Progenitor cell of endocrine pancreas (in vitro differentiated cells): ENCODE results near the gene RGSL1. TPM values are rescaled to one million over a fixed set of nuclear protein-coding genes. Genes with fewer than 3 reads are reported as not detected.

Source experiments
- DNase-seq: peaks from one replicate; pipeline ENCODE4 v3.0.0; 2021; ENCODE audit warnings: low spot score; ENCODE audit not compliant: unreplicated experiment
- H3K27ac Mint-ChIP-seq: 2 replicates; pipeline ENCODE4 v1.8.0; 2021; ENCODE audit warnings: mild to moderate bottlenecking, moderate library complexity, mixed read lengths
- H3K27me3 Mint-ChIP-seq: 2 replicates; pipeline ENCODE4 v1.8.0; 2021; ENCODE audit warnings: mixed read lengths
- H3K36me3 Mint-ChIP-seq: 2 replicates; pipeline ENCODE4 v1.8.0; 2022; ENCODE audit warnings: mixed read lengths; ENCODE audit not compliant: insufficient read depth
- H3K4me1 Mint-ChIP-seq: 2 replicates; pipeline ENCODE4 v1.8.0; 2021; ENCODE audit warnings: low read depth, mixed read lengths
- H3K4me3 Mint-ChIP-seq: 2 replicates; pipeline ENCODE4 v1.8.0; 2021; ENCODE audit warnings: low read depth, mild to moderate bottlenecking, moderate library complexity, mixed read lengths
- H3K9me3 Mint-ChIP-seq: 2 replicates; pipeline ENCODE4 v1.8.0; 2021; ENCODE audit warnings: low read depth, mixed read lengths
- total RNA-seq: library from RNA; stranded (reverse); gene quantifications from 2 replicates; pipeline ENCODE4 v1.2.1, GENCODE V29; 2021
- TF ChIP-seq, protein P1 (sequence below): fragments of 200-600 bp; sonication (generic); IDR thresholded peaks from one replicate; pipeline ENCODE4 v1.5.0; 2021; ENCODE audit warnings: antibody characterized with exemption, mild to moderate bottlenecking; ENCODE audit not compliant: unreplicated experiment

The RGSL1 gene
- total RNA-seq, 1 donor from 2014 or later, result not detected

DNA sequence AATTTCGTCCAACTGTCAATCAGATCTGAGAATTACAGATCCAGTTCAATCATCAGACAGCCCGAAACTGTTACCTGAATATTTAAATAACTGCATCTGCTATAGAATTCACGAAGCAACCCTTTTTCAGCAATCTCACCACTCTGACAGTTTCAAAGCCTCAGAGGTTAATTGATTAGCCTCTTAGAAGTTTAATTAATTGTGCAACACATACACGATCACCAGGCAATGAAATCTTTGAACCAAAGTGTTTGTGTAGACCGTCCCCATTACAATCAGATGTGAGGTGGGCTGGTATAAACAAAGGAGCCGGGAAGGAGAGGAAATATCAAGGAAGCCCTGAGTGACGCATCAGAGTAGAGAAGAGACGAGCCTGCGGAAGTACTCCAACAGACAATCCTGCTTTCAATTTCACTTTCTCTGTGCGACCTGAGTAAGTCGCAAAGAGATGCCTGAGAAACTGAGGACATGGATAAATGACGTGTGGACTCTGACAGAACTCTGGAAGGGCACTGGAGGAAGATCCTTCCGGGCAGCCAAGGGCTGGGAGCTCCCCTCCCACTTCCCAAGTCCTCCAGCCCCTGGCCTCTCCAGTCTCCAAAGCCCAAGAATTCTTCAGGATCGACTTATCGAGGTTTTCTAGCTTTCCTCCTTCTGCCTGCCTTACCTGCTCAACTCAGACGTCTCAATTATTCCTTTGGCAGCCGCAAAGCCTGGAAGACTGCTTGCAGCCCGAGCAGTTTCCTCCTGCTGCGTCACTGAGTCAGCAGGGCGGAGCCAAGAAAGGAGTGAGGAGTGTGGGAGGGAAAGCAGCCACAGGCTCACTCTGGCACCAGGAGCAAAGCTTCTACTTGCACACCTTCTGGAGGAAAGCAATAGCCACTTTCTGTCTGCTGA, 138.8 kb downstream of the RGSL1 start, which contains the start of gene RNASEL:
Gene RNASEL, minus strand, starts transcription at position 757 of the 897 bp plus-strand sequence. CDS start 2,450 bp downstream, outside the sequence.
- H3K27me3 Mint-ChIP-seq, result no peaks in the 10 kb centered on the region
- H3K36me3 Mint-ChIP-seq, result no peaks in the 10 kb centered on the region
- H3K27ac Mint-ChIP-seq, result peak within 1 kb of the TSS; percentile 96
- peak; percentile 30 for DNase-seq
- H3K9me3 Mint-ChIP-seq, result no peaks in the 10 kb centered on the region
- peaks cover 10% of the 10 kb centered on the region for H3K4me1 Mint-ChIP-seq
- H3K4me3 Mint-ChIP-seq, result peak within 1 kb of the TSS; percentile 95
- TF ChIP-seq, protein P1, sequence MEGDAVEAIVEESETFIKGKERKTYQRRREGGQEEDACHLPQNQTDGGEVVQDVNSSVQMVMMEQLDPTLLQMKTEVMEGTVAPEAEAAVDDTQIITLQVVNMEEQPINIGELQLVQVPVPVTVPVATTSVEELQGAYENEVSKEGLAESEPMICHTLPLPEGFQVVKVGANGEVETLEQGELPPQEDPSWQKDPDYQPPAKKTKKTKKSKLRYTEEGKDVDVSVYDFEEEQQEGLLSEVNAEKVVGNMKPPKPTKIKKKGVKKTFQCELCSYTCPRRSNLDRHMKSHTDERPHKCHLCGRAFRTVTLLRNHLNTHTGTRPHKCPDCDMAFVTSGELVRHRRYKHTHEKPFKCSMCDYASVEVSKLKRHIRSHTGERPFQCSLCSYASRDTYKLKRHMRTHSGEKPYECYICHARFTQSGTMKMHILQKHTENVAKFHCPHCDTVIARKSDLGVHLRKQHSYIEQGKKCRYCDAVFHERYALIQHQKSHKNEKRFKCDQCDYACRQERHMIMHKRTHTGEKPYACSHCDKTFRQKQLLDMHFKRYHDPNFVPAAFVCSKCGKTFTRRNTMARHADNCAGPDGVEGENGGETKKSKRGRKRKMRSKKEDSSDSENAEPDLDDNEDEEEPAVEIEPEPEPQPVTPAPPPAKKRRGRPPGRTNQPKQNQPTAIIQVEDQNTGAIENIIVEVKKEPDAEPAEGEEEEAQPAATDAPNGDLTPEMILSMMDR, result no peak

DNA sequence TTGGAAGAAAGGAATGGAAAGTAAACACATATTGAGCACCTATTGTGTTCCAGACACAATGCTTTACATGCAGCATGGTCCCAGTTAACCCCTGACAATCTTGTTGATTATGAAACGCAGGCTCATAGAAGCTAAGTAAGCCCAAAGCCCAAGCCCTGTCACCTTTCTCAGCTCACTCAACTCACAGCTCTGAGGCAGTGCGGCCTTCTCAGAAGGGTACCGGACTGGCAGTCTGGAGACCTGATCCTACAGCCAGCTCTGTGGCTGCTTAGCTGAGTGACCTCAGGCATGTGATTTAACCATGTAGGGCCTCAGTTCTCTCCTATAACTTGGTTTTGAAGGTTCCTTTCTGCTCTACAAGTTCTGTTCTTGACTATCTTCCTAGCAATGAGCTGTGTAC, 139.6 kb downstream of the RGSL1 start:
- no peaks in the 10 kb centered on the region for H3K36me3 Mint-ChIP-seq
- peaks cover 10% of the 10 kb centered on the region for H3K4me1 Mint-ChIP-seq
- H3K27me3 Mint-ChIP-seq, result no peaks in the 10 kb centered on the region
- TF ChIP-seq, protein P1, result no peak
- no peaks in the 10 kb centered on the region for H3K9me3 Mint-ChIP-seq
- H3K27ac Mint-ChIP-seq, result no peak overlapping the region
- H3K4me3 Mint-ChIP-seq, result peak overlapping the region; percentile 95
- no peak for DNase-seq

DNA sequence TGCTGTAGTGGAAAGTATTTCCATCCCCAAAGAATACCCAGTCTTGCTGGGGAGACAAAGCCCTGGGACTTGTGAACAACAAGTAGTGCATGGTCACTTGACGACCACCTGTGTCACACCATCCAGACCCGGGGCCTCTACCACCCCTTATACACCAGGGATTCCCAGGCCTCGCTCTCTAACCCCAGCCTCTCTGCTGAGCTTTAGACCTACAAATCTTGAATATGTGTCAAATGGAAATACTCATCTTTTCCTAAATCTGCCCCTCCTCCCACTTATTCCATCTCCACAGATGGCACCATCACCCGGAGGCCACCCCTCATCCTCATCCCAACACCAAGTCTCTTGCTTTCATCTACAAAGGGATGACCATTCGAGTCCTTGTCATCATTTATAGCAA, 140.0 kb downstream of the RGSL1 start:
- no peaks in the 10 kb centered on the region for H3K9me3 Mint-ChIP-seq

DNA sequence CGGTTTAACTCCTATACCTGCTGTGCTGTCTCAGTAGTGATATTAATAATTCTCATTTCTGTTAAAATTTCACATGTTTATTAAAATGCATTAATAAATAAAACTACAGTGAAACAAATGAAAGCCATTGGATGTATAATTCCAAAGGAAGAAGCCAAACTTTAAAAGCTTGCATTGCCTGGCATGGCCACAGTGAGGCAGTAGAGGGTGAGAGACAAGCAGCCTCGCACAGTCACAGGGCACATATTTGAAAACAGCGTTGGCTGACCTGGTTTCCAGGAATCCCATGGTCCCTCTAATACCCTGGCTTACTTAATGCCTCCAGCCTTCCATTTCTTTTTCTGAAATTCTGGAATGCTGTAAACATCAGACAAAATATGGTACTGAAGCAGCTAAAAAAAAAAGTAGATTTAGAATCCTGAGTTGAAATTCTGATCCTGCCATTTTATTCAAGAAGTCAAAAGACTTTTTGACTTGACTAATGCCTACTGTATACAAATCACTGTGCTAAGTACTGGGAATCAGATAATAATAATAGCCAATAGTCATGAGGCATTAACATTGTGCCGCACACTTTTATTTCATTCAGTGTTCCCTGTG, 145.8 kb downstream of the RGSL1 start:
- Mint-ChIP-seq H3K4me3 (no peak overlapping the region), H3K4me1 (peaks cover 10% of the 10 kb centered on the region), H3K27ac (no peak overlapping the region)

More for the DNA sequence above, 140.0 kb downstream of the RGSL1 start:
- TF ChIP-seq, protein P1, result no peak
- no peak overlapping the region for H3K27ac Mint-ChIP-seq
- H3K27me3 Mint-ChIP-seq, result no peaks in the 10 kb centered on the region
- no peaks in the 10 kb centered on the region for H3K36me3 Mint-ChIP-seq
- H3K4me3 Mint-ChIP-seq, result peak overlapping the region; percentile 17
- DNase-seq, result no peak
- H3K4me1 Mint-ChIP-seq, result peaks cover 10% of the 10 kb centered on the region

DNA sequence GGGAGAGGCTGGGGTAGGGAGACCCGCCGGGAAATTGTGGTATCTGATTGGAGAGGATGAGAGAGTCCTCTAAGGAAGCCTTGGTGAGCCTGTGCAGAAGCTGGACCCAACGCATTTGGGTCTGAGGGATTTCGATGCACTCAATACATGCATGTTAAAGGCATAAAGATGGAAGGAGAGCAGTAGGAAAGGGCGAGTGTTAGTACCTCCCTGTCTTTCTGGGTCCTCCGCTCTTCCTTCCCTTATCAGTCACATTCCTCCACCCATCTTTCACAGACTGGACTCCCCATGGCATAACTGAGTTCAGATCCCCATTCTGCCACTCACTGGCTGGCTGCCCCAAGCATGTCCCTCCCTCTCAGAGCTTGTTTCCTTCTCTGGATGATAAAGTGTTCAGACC, 147.0 kb downstream of the RGSL1 start:
- peaks cover 8% of the 10 kb centered on the region for H3K27me3 Mint-ChIP-seq
- TF ChIP-seq, protein P1, result no peak
- no peaks in the 10 kb centered on the region for H3K36me3 Mint-ChIP-seq
- no peak overlapping the region for H3K4me3 Mint-ChIP-seq
- no peak overlapping the region for H3K27ac Mint-ChIP-seq
- H3K4me1 Mint-ChIP-seq, result peaks cover 10% of the 10 kb centered on the region
- no peaks in the 10 kb centered on the region for H3K9me3 Mint-ChIP-seq
- no peak for DNase-seq

More for the DNA sequence above, 145.8 kb downstream of the RGSL1 start:
- Mint-ChIP-seq H3K36me3 (no peaks in the 10 kb centered on the region), H3K27me3 (peaks cover 8% of the 10 kb centered on the region), H3K9me3 (no peaks in the 10 kb centered on the region)
- peak; percentile 47 for DNase-seq
- TF ChIP-seq, protein P1, result peak; percentile 85
